ENCODE data around the gene POLR2F. TPM values are rescaled to one million over a fixed set of nuclear protein-coding genes. Genes with fewer than 3 reads are reported as not detected.
"Not testable (repeated sequence)": the region's sequence is repeated elsewhere in the genome, so short reads cannot be mapped to it uniquely, and the experiment has no call there.

The POLR2F gene
- polyA plus RNA-seq, 1 donor (not counting 4 experiments of a cell fraction or from before 2014, with no cell fraction given) = 119 TPM

DNA sequence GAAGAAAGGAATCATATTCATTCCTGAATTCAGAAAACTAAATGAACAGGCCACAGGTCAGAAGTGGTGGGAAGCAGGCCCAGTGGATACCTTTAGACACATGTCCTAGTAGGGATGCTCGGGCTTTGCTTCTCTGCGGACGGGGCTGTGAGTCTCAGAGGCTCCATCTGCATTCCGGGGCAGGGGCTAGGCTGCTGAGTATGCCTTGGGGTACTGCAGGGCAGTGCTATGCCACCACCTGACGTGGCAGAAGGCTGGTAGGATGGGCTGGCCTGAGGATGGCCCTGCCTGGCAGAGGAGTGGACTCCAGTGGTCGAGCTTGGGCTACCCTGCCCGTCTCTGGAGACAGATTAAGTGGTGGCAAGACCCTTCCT is 9.7 kb upstream of the POLR2F start:
- H3K4me3 ChIP-seq (ENCODE audit: control insufficient read depth in 2 of 3, extremely low read depth in 1 of 3, insufficient read depth in 2 of 3, low read depth in 1 of 3, low read length in 3 of 3) = no peak overlapping the region
- no peak overlapping the region for H3K9ac ChIP-seq (ENCODE audit: control insufficient read depth, extremely low read depth, insufficient read depth, low read length)
- no peak for FAIRE-seq
- no peaks in the 10 kb centered on the region for H3K9me1 ChIP-seq (ENCODE audit: control insufficient read depth, extremely low read depth, insufficient read depth, low read length)
- no peaks in the 10 kb centered on the region for H3K9me3 ChIP-seq (ENCODE audit: control insufficient read depth, low read depth, low read length)
- no peak overlapping the region for H2AFZ ChIP-seq (ENCODE audit: control insufficient read depth, low read length)
- H3K27ac ChIP-seq (ENCODE audit: control insufficient read depth, insufficient read depth, low read length) = no peak overlapping the region
- no peaks in the 10 kb centered on the region for H3K79me2 ChIP-seq (ENCODE audit: control insufficient read depth, insufficient read depth, low read length)
- H3K4me1 ChIP-seq (ENCODE audit: control insufficient read depth, extremely low read depth, insufficient read depth, low read length) = no peaks in the 10 kb centered on the region
- H3K4me2 ChIP-seq (ENCODE audit: control insufficient read depth, extremely low read depth, insufficient read depth, low read depth, low read length) = no peak overlapping the region
- dilution Hi-C loops (cut with MboI; ENCODE audit: extremely low pct_ligation_motif_present, low sequenced_read_pairs) = no loop called here
- TF ChIP-seq CTCF (optimal IDR thresholded peaks at IDR 0.05 in 1 of 3, IDR thresholded peaks at IDR 0.05 in 1 of 3, conservative IDR thresholded peaks at IDR 0.05 in 1 of 3; ENCODE audit: extremely low read depth in 1 of 3, insufficient read depth in 2 of 3, low read length in 3 of 3) (no peak), EZH2 (IDR thresholded peaks at IDR 0.05; ENCODE audit: low read length) (no peak)
- peaks cover 34 to 37% of the 10 kb centered on the region in 2 experiments for H3K36me3 ChIP-seq (ENCODE audit: control insufficient read depth in 2 of 2, extremely low read depth in 1 of 2, insufficient read depth in 2 of 2, low read length in 2 of 2)
- peaks cover 14% of the 10 kb centered on the region for H4K20me1 ChIP-seq (ENCODE audit: control insufficient read depth, extremely low read depth, insufficient read depth, low read length)
- no peak for DNase-seq (ENCODE audit: low read depth, low spot score)
- H3K27me3 ChIP-seq (ENCODE audit: control insufficient read depth, extremely low read depth, insufficient read depth, low read length) = no peaks in the 10 kb centered on the region

- Histone ChIP-seq H3K36me3 (ENCODE audit: control insufficient read depth in 2 of 2, extremely low read depth in 1 of 2, insufficient read depth in 2 of 2, low read length in 2 of 2) (peaks cover 31 to 37% of the 10 kb centered on the region in 2 experiments), H4K20me1 (ENCODE audit: control insufficient read depth, extremely low read depth, insufficient read depth, low read length) (peaks cover 14% of the 10 kb centered on the region)
- dilution Hi-C loops (cut with MboI; ENCODE audit: extremely low pct_ligation_motif_present, low sequenced_read_pairs); H3K9ac ChIP-seq (ENCODE audit: control insufficient read depth, extremely low read depth, insufficient read depth, low read length); DNase-seq (ENCODE audit: low read depth, low spot score); H3K4me1 ChIP-seq (ENCODE audit: control insufficient read depth, extremely low read depth, insufficient read depth, low read length); H3K79me2 ChIP-seq (ENCODE audit: control insufficient read depth, insufficient read depth, low read length); H3K27ac ChIP-seq (ENCODE audit: control insufficient read depth, insufficient read depth, low read length); FAIRE-seq; H3K4me2 ChIP-seq (ENCODE audit: control insufficient read depth, extremely low read depth, insufficient read depth, low read depth, low read length); H2AFZ ChIP-seq (ENCODE audit: control insufficient read depth, low read length); H3K27me3 ChIP-seq (ENCODE audit: control insufficient read depth, extremely low read depth, insufficient read depth, low read length); H3K9me1 ChIP-seq (ENCODE audit: control insufficient read depth, extremely low read depth, insufficient read depth, low read length); H3K9me3 ChIP-seq (ENCODE audit: control insufficient read depth, low read depth, low read length); H3K4me3 ChIP-seq (ENCODE audit: control insufficient read depth in 2 of 3, extremely low read depth in 1 of 3, insufficient read depth in 2 of 3, low read depth in 1 of 3, low read length in 3 of 3): not testable (repeated sequence)
Measured at GRCh38 chr22:37944423-37944822, 9.1 kb upstream of the POLR2F start.

DNA sequence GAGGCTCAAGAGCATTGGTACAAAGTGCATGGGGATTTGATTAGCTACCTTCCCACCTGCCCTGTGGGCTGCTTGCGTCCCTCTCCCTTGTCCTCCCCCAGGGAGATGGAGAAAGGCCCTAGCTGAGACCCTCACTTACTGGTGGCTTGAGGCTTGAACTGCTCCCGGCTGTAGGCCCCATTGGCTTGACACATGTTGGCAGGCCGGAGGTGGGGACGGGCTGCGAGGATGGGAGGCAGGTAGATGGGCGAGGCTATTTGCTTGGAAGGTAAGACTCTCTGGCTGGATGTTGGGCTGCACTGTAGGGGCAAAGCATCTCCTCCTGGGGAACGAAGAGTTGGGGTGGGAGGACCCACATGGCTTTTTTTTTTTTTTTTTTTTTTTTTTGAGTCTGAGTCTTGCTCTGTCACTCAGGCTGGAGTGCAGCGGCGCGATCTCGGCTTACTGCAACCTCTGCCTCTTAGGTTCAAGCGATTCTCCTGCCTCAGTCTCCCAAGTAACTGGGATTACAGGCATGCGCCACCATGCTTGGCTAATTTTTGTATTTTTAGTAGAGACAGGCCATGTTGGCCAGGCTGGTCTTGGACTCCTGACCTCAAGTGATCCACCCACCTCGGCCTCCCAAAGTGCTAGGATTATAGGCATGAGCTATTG is 6.2 kb upstream of the POLR2F start:
- H3K4me3 ChIP-seq (ENCODE audit: control insufficient read depth in 2 of 3, extremely low read depth in 1 of 3, insufficient read depth in 2 of 3, low read depth in 1 of 3, low read length in 3 of 3); dilution Hi-C loops (cut with MboI; ENCODE audit: extremely low pct_ligation_motif_present, low sequenced_read_pairs); H3K9me3 ChIP-seq (ENCODE audit: control insufficient read depth, low read depth, low read length); H3K27ac ChIP-seq (ENCODE audit: control insufficient read depth, insufficient read depth, low read length); H2AFZ ChIP-seq (ENCODE audit: control insufficient read depth, low read length); H3K9ac ChIP-seq (ENCODE audit: control insufficient read depth, extremely low read depth, insufficient read depth, low read length); H3K4me1 ChIP-seq (ENCODE audit: control insufficient read depth, extremely low read depth, insufficient read depth, low read length); H3K27me3 ChIP-seq (ENCODE audit: control insufficient read depth, extremely low read depth, insufficient read depth, low read length); H3K79me2 ChIP-seq (ENCODE audit: control insufficient read depth, insufficient read depth, low read length); H3K9me1 ChIP-seq (ENCODE audit: control insufficient read depth, extremely low read depth, insufficient read depth, low read length); DNase-seq (ENCODE audit: low read depth, low spot score); H3K4me2 ChIP-seq (ENCODE audit: control insufficient read depth, extremely low read depth, insufficient read depth, low read depth, low read length); FAIRE-seq: not testable (repeated sequence)
- Histone ChIP-seq H4K20me1 (ENCODE audit: control insufficient read depth, extremely low read depth, insufficient read depth, low read length) (peaks cover 11% of the 10 kb centered on the region), H3K36me3 (ENCODE audit: control insufficient read depth in 2 of 2, extremely low read depth in 1 of 2, insufficient read depth in 2 of 2, low read length in 2 of 2) (peaks cover 10 to 12% of the 10 kb centered on the region in 2 experiments)

Data from keratinocyte (primary cell).